Cardiac muscle cell (in vitro differentiated cells and primary cell): Measurements from ENCODE around the gene KCNJ2. TPM values are rescaled to one million over a fixed set of nuclear protein-coding genes. Genes with fewer than 3 reads are reported as not detected.

Experiments used
- DNase-seq, 2 donors: peaks; one replicate each; pipeline versions ENCODE4 v3.0.0 to v3.0.0-alpha.2; 2010 to 2017; ENCODE audit warnings: low read depth in 1 of 2, low spot score in 1 of 2
- H3K27ac ChIP-seq: fragments of 200-600 bp; sonication (generic); 2 replicates; pipeline ENCODE4 v1.5.1; 2016
- H3K27me3 ChIP-seq: fragments of 200-600 bp; sonication (generic); 2 replicates; pipeline ENCODE4 v1.6.0; 2016; ENCODE audit warnings: control low read depth
- H3K36me3 ChIP-seq: fragments of 200-600 bp; sonication (generic); 2 replicates; pipeline ENCODE4 v1.5.1; 2016; ENCODE audit warnings: control low read depth
- H3K4me1 ChIP-seq: fragments of 200-600 bp; sonication (generic); 2 replicates; pipeline ENCODE4 v1.8.1; 2017; ENCODE audit warnings: low read depth, mild to moderate bottlenecking, mixed run types
- H3K4me3 ChIP-seq: fragments of 200-600 bp; sonication (generic); 2 replicates; pipeline ENCODE4 v1.5.1; 2016; ENCODE audit warnings: mild to moderate bottlenecking
- H3K9me3 ChIP-seq: fragments of 200-600 bp; sonication (generic); 2 replicates; pipeline ENCODE4 v1.5.1; 2017; ENCODE audit warnings: low read depth, mild to moderate bottlenecking, control low read depth
- CTCF ChIP-seq: IDR thresholded peaks from 2 replicates; pipeline ENCODE4 v1.5.1; 2012; ENCODE audit warnings: low read depth, mild to moderate bottlenecking, low read length
- polyA plus RNA-seq: library from polyadenylated mRNA; unstranded; fragments of >200 nt; fragmentation: Nextera tagmentation; extraction: Ambion mirVana; gene quantifications from 2 replicates; pipeline ENCODE4 v1.2.1, GENCODE V29; 2016
- total RNA-seq: library from RNA; depleted of rRNA; stranded (reverse); fragments of >200 nt; gene quantifications from 2 replicates; pipeline ENCODE4 v1.2.3, GENCODE V29; 2016

The KCNJ2 gene
- total and polyA plus RNA-seq, 2 experiments from 2014 or later: 0.66 TPM; not detected in 1

DNA sequence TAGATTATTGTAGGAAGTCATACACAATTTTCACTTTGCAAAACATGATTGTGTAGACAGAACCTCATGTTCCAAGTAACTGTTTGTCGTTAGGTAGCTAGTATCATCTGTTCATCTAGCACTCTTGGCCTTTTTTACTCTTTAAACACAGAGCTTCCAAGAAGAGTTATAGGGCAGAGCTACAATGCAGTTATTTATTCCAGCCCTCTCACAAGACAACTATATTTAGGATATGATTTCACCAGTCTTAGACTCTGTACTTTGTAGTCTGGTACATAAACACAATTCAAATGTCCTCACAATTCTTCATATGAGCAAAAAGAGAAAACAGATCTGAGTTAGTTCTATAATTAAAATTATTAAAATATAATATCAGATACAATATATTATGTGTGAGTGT is 37.9 kb downstream of the KCNJ2 start:
- H3K4me3 ChIP-seq: no peak overlapping the region
- H3K4me1 ChIP-seq: no peaks in the 10 kb centered on the region
- no peak for DNase-seq
- H3K27ac ChIP-seq: no peak overlapping the region
- no peaks in the 10 kb centered on the region for H3K9me3 ChIP-seq
- no peaks in the 10 kb centered on the region for H3K36me3 ChIP-seq
- TF ChIP-seq CTCF: no peak
- H3K27me3 ChIP-seq: no peaks in the 10 kb centered on the region

GRCh38 chr17:70208080-70208794 is 38.9 kb downstream of the KCNJ2 start:
- no peak overlapping the region for H3K27ac ChIP-seq
- DNase-seq: no peak
- H3K4me3 ChIP-seq: no peak overlapping the region
- no peaks in the 10 kb centered on the region for H3K4me1 ChIP-seq
- no peak for TF ChIP-seq CTCF
- H3K27me3 ChIP-seq: no peaks in the 10 kb centered on the region
- H3K36me3 ChIP-seq: no peaks in the 10 kb centered on the region
- H3K9me3 ChIP-seq: no peaks in the 10 kb centered on the region

GRCh38 chr17:70208825-70209555 is 39.7 kb downstream of the KCNJ2 start:
- no peak for TF ChIP-seq CTCF
- no peaks in the 10 kb centered on the region for H3K36me3 ChIP-seq
- no peak for DNase-seq
- no peaks in the 10 kb centered on the region for H3K9me3 ChIP-seq
- no peak overlapping the region for H3K4me3 ChIP-seq
- H3K27me3 ChIP-seq: no peaks in the 10 kb centered on the region
- H3K4me1 ChIP-seq: no peaks in the 10 kb centered on the region
- H3K27ac ChIP-seq: no peak overlapping the region

DNA sequence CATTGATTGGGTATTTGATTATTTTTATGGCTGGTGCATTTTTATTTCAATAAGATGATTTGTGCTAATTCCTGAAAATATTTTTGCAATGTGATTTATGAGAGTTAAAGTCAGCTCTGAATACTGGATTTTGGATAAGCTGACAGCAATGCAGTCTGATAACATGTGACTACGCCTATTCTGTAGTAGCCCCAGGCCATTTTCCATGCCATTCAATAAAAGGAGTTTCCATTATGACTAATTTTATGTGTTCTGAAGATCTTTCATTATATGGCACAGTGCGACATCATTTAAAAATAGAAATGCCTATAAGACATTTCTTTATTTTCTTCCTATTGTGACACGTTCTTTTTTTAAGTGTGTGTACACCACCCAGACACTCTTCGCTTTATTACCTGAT is 46.3 kb downstream of the KCNJ2 start:
- Histone ChIP-seq H3K27ac (no peak overlapping the region), H3K4me1 (no peaks in the 10 kb centered on the region), H3K4me3 (no peak overlapping the region), H3K9me3 (no peaks in the 10 kb centered on the region), H3K27me3 (no peaks in the 10 kb centered on the region), H3K36me3 (no peaks in the 10 kb centered on the region)
- DNase-seq: no peak
- TF ChIP-seq CTCF: no peak

DNA sequence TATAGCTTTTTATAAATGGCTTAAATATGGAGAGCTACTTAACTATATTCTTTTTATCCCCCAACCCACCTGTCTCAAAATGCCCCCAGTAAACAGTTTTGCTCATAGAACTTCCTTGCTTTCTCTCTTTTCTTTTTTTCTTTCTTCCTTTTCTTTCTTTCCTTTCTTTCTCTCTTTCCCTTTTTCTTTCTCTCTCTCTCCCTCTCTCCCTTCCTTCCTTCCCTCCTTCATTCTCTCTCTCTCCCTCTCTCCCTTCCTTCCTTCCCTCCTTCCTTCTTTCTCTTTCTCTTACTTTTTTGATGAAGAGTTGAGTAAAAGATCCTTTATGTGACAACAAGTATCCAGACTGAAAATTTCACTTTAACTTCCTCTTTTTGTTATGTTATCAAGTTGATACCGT is 48.2 kb downstream of the KCNJ2 start:
- Histone ChIP-seq H3K27ac (no peak overlapping the region), H3K4me3 (no peak overlapping the region), H3K27me3 (no peaks in the 10 kb centered on the region), H3K4me1 (no peaks in the 10 kb centered on the region), H3K36me3 (no peaks in the 10 kb centered on the region), H3K9me3 (no peaks in the 10 kb centered on the region)
- DNase-seq: no peak
- no peak for TF ChIP-seq CTCF
